GM23248 (cell line): Measurements from ENCODE around the gene PACSIN1. TPM values are rescaled to one million over a fixed set of nuclear protein-coding genes. Genes with fewer than 3 reads are reported as not detected.

Experiments
- DNase-seq: peaks from one replicate; pipeline ENCODE4 v3.0.0-alpha.2; 2015
- H2AFZ ChIP-seq: fragments of 200-600 bp; sonication (generic); 2 replicates; pipeline ENCODE4 v1.6.1; 2016; ENCODE audit warnings: antibody characterized with exemption
- H3F3A ChIP-seq: fragments of 200-600 bp; sonication (generic); 2 replicates; pipeline ENCODE4 v1.6.1; 2016; ENCODE audit warnings: mild to moderate bottlenecking, antibody characterized with exemption, mixed run types; ENCODE audit not compliant: insufficient read depth
- H3K27ac ChIP-seq: fragments of 200-600 bp; sonication (generic); 2 replicates; pipeline ENCODE4 v1.5.1; 2016; ENCODE audit warnings: mild to moderate bottlenecking
- H3K27me3 ChIP-seq: fragments of 200-600 bp; sonication (generic); replicated peaks from 2 replicates; pipeline ENCODE4 v1.6.1; 2016; ENCODE audit warnings: mild to moderate bottlenecking; ENCODE audit not compliant: insufficient read depth
- H3K36me3 ChIP-seq: fragments of 200-600 bp; sonication (generic); 2 replicates; pipeline ENCODE4 v1.6.1; 2016; ENCODE audit warnings: low read depth, mild to moderate bottlenecking
- H3K4me1 ChIP-seq: fragments of 200-600 bp; sonication (generic); 2 replicates; pipeline ENCODE4 v1.6.1; 2016; ENCODE audit warnings: mild to moderate bottlenecking; ENCODE audit not compliant: insufficient read depth
- H3K4me2 ChIP-seq: fragments of 200-600 bp; sonication (generic); one replicate; pipeline ENCODE4 v1.6.1; 2016; ENCODE audit warnings: mild to moderate bottlenecking; ENCODE audit not compliant: unreplicated experiment
- H3K4me3 ChIP-seq: fragments of 200-600 bp; sonication (generic); 2 replicates; pipeline ENCODE4 v1.5.1; 2016; ENCODE audit warnings: mild to moderate bottlenecking
- H3K79me2 ChIP-seq: fragments of 200-600 bp; sonication (generic); 2 replicates; pipeline ENCODE4 v1.6.1; 2016; ENCODE audit warnings: mild to moderate bottlenecking; ENCODE audit not compliant: insufficient read depth
- H3K9ac ChIP-seq: fragments of 200-600 bp; sonication (generic); 2 replicates; pipeline ENCODE4 v1.6.1; 2016; ENCODE audit warnings: mild to moderate bottlenecking
- H3K9me2 ChIP-seq: fragments of 200-600 bp; sonication (generic); 2 replicates; pipeline ENCODE4 v1.6.1; 2016; ENCODE audit warnings: mixed run types, mild to moderate bottlenecking, moderate library complexity; ENCODE audit not compliant: insufficient read depth
- H3K9me3 ChIP-seq: fragments of 200-600 bp; sonication (generic); one replicate; pipeline ENCODE4 v1.6.1; 2017; ENCODE audit warnings: low read depth
- H4K20me1 ChIP-seq: fragments of 200-600 bp; sonication (generic); 2 replicates; pipeline ENCODE4 v1.6.0; 2016; ENCODE audit not compliant: insufficient read depth
- EZH2 ChIP-seq: fragments of 200-600 bp; sonication (generic); IDR thresholded peaks from 2 replicates; pipeline ENCODE4 v1.6.1; 2018; ENCODE audit warnings: antibody characterized with exemption, mild to moderate bottlenecking; ENCODE audit not compliant: insufficient read depth, poor library complexity, severe bottlenecking
- EZH2phosphoT487 ChIP-seq: fragments of 200-600 bp; sonication (generic); IDR thresholded peaks from 2 replicates; pipeline ENCODE4 v1.6.1; 2018; ENCODE audit warnings: antibody characterized with exemption, moderate library complexity, mild to moderate bottlenecking, low read depth; ENCODE audit not compliant: insufficient read depth
- WGBS, 2 experiments: methylation state at CpG; one replicate each; pipeline ENCODE4 v1.1.6; 2015 to 2017; ENCODE audit warnings: low lambda C conversion rate in 2 of 2, low coverage in 1 of 2; ENCODE audit errors: missing lambda C conversion rate in 2 of 2; 5-methylcytosine and 5-hydroxymethylcytosine counted together
- in situ Hi-C: fragments of 300-500 bp; cut with MboI; formaldehyde crosslinking; loops from 2 replicates; pipeline ENCODE4 v1.15.0; 2020
- polyA plus RNA-seq: library from polyadenylated mRNA; unstranded; fragments of >200 nt; fragmentation: Nextera tagmentation; extraction: Ambion mirVana; gene quantifications from 2 replicates; pipeline ENCODE4 v1.2.1, GENCODE V29; 2016
- total RNA-seq: library from RNA; depleted of rRNA; stranded (reverse); fragments of >200 nt; shearing (Covaris generic); gene quantifications from 2 replicates; pipeline ENCODE4 v1.2.3, GENCODE V29; 2014

PACSIN1 gene
- total and polyA plus RNA-seq, 2 experiments from 2014 or later = not detected

DNA sequence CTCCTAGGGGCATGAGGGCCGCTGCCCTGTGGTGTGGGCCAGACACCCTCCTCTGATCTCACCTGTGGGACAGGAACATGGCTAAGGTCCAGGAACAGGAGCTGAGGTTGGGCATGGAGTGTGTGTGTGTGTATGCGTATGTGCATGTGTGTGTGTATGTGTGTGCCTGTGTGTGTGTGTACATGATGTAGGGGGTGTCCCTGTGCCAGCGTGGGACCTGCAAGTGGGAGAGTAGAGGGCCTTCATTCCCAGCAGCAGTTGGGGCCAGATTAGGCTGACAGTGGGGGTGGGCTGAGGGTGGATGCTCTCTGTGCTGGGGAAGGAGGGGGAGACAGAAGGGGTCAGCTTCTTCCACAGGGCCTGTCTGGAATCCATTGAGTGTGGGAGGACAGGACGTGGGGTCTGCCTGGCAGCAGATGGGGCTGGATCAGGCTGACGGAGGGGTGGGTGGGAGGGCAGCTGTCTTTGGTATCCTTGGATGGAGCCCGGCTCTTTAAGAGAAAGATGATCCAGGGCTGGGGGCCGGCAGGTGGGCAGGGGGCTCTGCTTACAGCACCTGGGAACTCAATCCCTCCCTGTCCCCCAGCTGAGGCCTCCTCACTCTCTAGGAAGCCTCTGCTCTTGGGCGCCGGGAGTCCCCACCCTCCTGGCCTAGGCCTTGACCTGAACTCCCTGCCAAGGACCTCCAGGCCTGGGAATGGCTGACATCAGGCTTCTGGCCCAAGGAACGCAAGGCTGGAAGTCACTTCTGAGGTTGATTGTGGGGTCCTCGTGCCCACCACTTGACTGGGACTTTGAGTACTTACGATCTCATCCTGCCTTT, 46.2 kb downstream of the PACSIN1 start:
- H3K9ac ChIP-seq = no peak overlapping the region
- 34 to 51% methylated on average over 9 to 12 of the region's 12 CpGs for WGBS, 2 experiments
- H3K4me1 ChIP-seq = no peaks in the 10 kb centered on the region
- in situ Hi-C loops = no loop called here
- no peak overlapping the region for H3K4me2 ChIP-seq
- TF ChIP-seq EZH2 (no peak), EZH2phosphoT487 (no peak)
- H4K20me1 ChIP-seq = no peaks in the 10 kb centered on the region
- no peaks in the 10 kb centered on the region for H3K36me3 ChIP-seq
- no peak overlapping the region for H3K27ac ChIP-seq
- H3K4me3 ChIP-seq = no peak overlapping the region
- no peak overlapping the region for H2AFZ ChIP-seq
- H3K9me2 ChIP-seq = no peaks in the 10 kb centered on the region
- H3K27me3 ChIP-seq = peaks cover 8% of the 10 kb centered on the region
- no peaks in the 10 kb centered on the region for H3K9me3 ChIP-seq
- DNase-seq = no peak
- no peaks in the 10 kb centered on the region for H3K79me2 ChIP-seq
- H3F3A ChIP-seq = no peaks in the 10 kb centered on the region

DNA sequence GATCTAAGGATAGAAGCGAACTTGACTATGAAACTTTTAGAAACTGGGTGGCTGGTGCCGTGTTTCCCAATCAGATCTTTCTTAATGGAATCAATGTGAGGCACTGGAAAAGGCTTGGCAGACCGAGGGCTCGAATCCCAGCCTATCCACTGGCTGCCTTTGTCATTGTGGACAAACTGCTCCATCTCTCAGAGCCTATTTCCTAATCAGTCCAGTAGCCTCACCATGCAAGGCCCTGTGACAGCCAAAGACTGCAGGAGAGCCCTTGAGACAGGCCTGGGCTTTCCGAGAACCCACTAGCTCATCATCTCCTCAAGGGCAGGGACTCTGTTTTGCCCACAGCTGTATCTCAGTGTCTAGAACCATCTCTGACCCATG, 46.9 kb downstream of the PACSIN1 start:
- H3K9ac ChIP-seq = no peak overlapping the region
- no peak overlapping the region for H3K4me2 ChIP-seq
- no peaks in the 10 kb centered on the region for H3K36me3 ChIP-seq
- TF ChIP-seq EZH2phosphoT487 (no peak), EZH2 (no peak)
- no peak overlapping the region for H3K4me3 ChIP-seq
- H4K20me1 ChIP-seq = no peaks in the 10 kb centered on the region
- no peaks in the 10 kb centered on the region for H3K9me3 ChIP-seq
- H3F3A ChIP-seq = no peaks in the 10 kb centered on the region
- no peaks in the 10 kb centered on the region for H3K9me2 ChIP-seq
- no peak overlapping the region for H2AFZ ChIP-seq
- no peaks in the 10 kb centered on the region for H3K79me2 ChIP-seq
- no peak for DNase-seq
- no peak overlapping the region for H3K27ac ChIP-seq
- peaks cover 6% of the 10 kb centered on the region for H3K27me3 ChIP-seq
- no peaks in the 10 kb centered on the region for H3K4me1 ChIP-seq
- 27 to 33% methylated on average over 5 of the region's 5 CpGs for WGBS, 2 experiments
- in situ Hi-C loops = no loop called here

DNA sequence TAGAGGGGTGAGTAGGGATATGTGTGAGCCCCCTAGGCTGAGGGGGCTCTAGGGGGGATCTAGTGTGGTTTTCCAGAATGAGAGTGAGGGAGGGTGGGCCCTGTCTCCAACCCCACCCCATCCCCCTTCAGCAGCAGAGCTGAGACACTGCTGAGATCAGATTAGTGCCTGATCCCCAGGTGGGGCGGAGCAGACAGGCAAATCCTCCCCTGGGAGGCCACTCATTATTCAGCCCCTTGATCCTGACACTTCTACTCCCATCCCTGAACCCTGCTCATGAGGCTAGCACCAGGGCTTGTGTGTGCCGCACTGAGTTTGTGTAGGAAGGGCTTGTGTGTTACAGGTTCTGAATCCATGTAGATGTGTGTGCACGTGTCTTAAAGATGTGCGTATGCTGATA, 47.8 kb downstream of the PACSIN1 start:
- 92 to 93% methylated on average over 4 of the region's 4 CpGs for WGBS, 2 experiments
- Histone ChIP-seq H3K4me1 (no peaks in the 10 kb centered on the region), H3F3A (no peaks in the 10 kb centered on the region), H3K27me3 (peaks cover 5% of the 10 kb centered on the region), H3K9me2 (no peaks in the 10 kb centered on the region), H3K27ac (no peak overlapping the region), H3K4me3 (no peak overlapping the region), H3K9me3 (no peaks in the 10 kb centered on the region), H4K20me1 (no peaks in the 10 kb centered on the region), H2AFZ (no peak overlapping the region), H3K9ac (no peak overlapping the region), H3K79me2 (no peaks in the 10 kb centered on the region), H3K36me3 (no peaks in the 10 kb centered on the region), H3K4me2 (no peak overlapping the region)
- in situ Hi-C loops = no loop called here
- DNase-seq = no peak
- no peak for TF ChIP-seq EZH2
- no peak for TF ChIP-seq EZH2phosphoT487

DNA sequence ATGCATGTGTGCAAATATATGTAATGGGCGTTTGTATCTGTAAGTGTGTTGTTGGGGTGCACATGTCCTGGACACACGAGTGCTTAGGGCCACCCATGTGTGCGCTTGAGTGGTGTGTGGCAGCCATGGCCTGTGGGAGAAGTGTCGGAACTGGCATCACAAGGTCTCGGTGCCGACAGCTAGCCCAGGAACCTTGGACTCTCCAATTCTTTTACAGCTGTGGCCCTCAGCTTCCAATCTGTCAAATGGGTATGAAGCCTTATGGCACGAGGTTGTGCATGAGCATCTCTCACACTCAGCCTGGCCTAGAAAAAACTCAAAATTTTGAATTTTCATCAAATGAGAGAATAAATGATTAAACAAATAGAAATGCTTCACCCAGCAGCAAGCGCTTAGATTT, 48.2 kb downstream of the PACSIN1 start:
- Histone ChIP-seq H2AFZ (no peak overlapping the region), H3K27me3 (peaks cover 5% of the 10 kb centered on the region), H3K9me2 (no peaks in the 10 kb centered on the region), H3K4me1 (no peaks in the 10 kb centered on the region), H4K20me1 (no peaks in the 10 kb centered on the region), H3K27ac (no peak overlapping the region), H3F3A (no peaks in the 10 kb centered on the region), H3K9me3 (no peaks in the 10 kb centered on the region), H3K9ac (no peak overlapping the region), H3K4me2 (no peak overlapping the region), H3K4me3 (no peak overlapping the region), H3K36me3 (no peaks in the 10 kb centered on the region), H3K79me2 (no peaks in the 10 kb centered on the region)
- 73 to 76% methylated on average over 8 of the region's 8 CpGs for WGBS, 2 experiments
- TF ChIP-seq EZH2phosphoT487 = no peak
- TF ChIP-seq EZH2 = no peak
- in situ Hi-C loops = no loop called here
- no peak for DNase-seq
